HG03064 (cell line): ENCODE results near the gene CCT2.
"Not testable (repeated sequence)": the region's sequence is repeated elsewhere in the genome, so short reads cannot be mapped to it uniquely, and the experiment has no call there.

Source experiments
- ATAC-seq: cut with Tn5 transposase; IDR thresholded peaks from one replicate; pipeline ENCODE4 v1.9.1; 2021; ENCODE audit warnings: low read depth; ENCODE audit not compliant: unreplicated experiment

CCT2 gene

DNA sequence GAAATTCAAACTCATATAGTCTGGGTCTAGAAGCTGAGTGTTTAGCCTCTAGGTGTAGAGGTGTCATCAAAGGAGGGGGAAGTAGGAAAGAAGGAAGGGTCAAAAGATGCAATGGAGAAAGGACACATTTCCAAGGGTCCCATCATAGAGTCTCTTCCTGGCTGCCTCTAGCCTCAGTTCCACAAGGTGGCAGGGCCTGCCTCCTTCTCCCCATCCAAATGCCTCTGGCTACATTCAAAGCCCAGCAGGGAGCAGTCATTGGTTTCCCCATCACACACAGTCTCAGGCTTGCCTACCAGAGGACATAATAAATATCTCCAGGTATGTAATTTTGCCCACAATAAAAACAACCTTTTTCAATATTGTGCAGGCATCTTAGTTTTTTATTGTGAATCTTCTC, 2.1 kb upstream of the CCT2 start:
- no peak for ATAC-seq

DNA sequence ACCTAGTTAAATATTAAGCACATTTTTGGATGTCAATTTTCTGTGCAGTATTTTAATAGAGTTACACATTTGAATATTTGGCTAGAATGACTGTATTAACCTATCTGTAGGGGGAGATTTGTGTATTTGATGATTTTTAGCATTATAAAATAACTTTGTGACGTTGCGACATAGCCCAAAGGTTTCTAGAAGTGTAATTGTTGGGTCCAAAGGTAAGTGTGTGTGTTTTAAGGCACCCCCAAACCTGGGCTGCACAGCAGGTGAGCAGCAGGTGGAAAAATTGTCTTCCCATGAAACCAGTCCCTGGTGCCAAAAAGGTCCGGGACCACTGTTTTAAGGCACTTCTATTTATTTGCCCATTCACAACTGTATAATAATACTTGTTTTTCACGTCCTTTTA, 3.3 kb downstream of the CCT2 start:
- ATAC-seq: no peak

DNA sequence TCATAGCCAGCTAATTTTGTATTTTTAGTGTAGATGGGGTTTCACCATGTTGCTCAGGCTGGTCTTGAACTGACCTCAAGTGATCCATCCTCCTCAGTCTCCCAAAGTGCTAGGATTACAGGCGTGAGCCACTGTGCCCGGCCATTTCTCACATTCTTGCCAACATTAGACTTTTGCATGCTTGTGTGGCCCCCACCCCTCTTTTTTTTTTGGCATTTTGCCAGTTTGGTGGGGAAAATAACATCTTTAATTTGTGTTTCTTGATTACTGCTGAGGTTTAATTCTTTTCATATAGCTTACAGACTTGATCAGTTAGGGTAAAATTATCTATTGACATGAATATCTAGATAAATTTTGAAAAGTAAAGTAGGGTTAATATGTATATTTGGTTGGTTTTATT, 3.8 kb downstream of the CCT2 start:
- no peak for ATAC-seq

DNA sequence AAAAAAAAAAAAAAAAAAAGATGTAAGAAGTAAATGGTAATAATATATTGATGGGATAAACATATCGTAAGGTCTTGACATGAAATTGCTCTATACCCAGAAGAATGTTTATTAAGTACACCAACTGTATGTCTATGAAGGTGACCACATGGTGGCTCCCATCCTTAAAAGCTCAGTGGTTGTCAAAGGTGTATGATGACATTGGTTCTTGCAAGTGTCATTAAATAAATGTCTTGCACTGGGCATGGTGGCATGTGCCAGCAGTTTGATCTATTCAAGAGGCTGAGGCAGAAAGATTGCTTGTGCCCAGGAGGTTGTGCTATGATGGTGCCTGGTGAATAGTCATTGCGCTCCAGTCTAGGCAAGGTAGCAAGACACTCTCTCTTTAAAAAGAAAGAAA, 10.4 kb downstream of the CCT2 start:
- ATAC-seq: no peak

DNA sequence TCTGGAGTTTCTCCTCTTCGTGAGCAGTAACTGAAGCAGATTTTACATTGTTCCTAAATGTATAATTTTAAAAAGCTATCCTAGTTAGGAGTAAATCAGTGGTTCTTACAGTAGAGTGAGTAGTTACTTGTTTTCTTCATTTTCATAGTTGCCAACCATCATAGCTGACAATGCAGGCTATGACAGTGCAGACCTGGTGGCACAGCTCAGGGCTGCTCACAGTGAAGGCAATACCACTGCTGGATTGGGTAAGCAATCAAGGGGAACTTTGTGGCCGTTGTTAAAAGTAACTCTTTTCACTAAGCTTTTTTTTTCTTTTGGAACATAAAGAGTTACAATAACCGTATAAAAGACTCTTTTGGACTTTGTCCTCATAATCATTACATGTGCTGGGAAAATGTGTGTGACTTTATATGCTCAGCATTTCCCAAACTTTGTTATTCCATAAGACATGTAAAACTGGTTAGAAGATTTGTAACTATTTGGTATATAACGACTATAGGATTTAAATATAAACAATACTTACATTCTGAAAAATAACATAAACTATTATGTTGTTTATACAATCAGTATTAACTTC, 13.0 kb downstream of the CCT2 start:
- ATAC-seq: no peak

DNA sequence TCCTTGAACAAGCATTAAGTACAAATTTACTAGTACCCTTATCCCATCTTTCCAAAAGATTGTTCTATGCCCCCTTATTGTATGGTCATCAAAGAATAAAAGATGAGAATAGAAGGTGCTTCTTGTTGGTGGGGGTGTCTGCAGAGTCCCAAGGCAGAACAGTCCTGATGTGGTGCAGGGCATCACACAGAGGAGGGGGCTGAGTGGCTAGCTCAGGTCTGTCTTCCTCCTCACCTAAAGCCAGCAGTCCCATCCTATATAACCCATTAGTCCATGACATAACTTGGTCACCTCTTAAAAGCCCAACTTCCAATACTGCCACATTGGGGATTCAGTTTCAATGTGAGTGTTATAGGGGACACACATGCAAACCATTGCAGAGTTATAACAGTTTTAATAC, 15.5 kb downstream of the CCT2 start:
- no peak for ATAC-seq

DNA sequence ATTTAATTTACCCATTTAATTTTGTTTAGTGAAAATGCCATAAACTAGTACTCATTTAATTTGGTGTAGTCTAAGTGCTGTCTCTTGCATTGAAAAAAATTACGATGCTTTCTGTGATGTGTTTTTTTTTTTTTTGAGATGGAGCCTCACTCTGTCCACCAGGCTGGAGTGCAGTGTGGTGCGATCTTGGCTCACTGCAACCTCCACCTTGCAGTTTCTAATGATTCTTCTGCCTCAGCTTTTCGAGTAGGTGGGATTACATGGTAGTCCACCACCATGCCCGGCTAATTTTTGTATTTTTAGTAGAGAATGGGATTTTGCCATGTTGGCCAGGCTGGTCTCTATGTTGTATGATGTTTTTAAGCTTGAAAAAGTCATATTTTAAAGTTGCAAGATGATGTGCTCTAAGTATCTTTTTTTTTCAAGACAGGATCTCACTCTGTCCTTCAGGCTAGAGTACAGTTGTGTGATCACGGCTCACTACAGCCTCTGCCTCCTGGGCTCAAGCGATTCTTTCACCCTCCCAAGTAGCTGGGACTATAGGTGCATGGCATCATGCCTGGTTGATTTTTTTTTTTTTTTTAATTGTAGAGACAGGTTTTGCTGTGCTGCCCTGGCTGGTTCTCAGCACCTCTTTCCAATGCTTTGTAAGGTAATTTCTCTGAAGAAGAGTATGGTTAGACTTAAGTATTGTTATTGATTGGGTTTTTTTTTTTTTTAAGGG, 16.9 kb downstream of the CCT2 start:
- no peak for ATAC-seq

DNA sequence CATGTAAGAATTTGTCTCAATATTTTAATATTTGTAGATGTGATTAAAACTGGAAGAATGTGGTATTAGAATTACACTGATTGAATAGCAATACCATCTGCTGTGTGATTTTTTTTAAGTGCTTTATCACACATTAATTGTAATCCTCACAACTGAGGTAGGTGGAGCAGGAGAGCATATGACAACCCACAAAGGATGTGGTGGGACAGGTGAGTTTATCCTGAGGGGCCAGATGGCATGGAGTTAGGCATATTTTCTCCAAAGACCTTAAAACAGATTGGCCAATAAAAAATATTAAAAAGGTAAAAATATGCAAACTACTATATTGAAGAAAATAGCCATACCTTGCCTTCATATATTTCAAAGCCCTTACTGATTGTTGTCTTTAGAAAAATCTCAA, 17.7 kb downstream of the CCT2 start:
- ATAC-seq: no peak

DNA sequence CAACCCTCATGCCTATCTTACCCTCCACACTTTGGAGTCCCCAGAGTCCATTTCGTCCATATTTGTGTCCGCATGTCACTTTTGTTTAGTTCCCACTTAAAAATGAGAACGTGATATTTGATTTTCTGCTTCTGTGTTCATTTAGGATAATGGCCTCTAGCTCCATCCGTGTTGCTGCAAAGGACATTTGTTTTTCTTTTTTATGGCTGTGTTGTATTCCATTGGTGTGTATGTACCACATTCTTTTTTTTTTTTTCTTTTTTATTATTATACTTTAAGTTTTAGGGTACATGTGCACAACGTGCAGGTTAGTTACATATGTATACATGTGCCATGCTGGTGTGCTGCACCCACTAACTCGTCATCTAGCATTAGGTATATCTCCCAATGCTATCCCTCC, 18.3 kb downstream of the CCT2 start:
- not testable (repeated sequence) for ATAC-seq

DNA sequence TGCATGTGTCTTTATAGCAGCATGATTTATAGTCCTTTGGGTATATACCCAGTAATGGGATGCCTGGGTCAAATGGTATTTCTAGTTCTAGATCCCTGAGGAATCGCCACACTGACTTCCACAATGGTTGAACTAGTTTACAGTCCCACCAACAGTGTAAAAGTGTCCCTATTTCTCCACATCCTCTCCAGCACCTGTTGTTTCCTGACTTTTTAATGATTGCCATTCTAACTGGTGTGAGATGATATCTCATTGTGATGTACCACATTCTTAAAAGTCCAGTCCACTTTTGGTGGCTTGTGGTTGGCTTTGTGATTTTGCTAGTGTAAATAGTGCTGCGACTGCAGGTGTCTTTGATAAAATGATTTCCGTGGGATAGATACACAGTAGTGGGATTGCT, 19.0 kb downstream of the CCT2 start:
- not testable (repeated sequence) for ATAC-seq

DNA sequence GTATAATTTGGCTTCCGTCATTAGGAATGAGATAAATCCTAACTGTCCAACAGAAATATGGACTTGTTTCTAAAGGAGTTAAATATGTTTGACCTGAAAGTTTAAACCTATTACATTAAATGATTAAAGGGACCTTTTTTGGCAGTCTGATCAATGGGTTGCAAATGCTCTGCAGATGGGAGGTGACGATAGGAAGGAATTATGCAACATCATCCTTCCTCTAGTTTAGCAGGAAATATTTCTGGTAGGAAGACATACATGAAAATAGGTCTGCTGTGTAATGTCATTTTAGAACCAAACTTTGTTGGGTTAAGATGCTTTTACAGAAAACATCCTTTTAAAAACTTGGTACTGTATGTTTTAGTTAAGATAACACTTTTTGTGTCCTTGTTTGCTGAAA, 22.9 kb downstream of the CCT2 start:
- no peak for ATAC-seq

DNA sequence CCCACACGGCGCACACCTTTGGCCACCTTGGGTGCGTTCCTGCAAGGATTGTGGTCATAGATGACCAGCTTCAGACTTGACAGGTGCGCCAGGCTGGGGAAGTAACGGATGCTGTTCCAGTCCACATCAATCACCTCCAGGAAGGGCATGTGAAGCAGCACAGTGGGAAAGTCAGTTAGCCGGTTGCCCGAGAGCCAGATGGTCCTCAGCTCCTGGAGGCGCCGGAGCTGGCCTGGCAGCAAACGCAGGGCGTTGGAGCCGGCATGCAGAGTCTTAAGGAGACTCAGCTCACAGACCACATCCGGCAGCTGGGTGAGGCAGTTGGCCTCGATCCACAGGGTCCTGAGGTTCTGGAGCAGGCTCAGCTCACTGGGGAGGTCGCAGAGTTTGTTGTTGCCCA, 24.9 kb downstream of the CCT2 start:
- no peak for ATAC-seq

DNA sequence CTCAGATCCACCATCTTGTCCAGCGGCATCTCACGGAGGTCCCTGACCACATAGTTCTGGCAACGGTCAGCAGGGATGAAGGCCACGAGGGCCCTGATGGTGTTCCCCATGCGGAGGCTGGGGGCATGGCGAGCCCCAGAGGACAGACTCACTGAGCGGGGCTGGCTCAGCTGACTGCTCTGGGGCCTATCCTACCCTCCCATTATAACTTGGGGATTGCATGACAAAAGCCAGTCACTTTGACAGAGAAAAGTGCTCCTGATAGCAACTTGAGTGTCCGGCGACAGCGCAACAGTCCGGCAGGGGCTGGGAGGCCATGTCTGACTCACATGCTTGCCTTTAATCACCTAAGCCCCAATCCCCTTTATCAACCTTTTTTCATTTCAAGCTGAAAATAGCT, 25.5 kb downstream of the CCT2 start, which contains the start of gene LRRC10:
TSS of gene LRRC10 (minus strand) at position 179 of the 400 bp plus-strand sequence. CDS start at position 110, 69 bp downstream.
- no peak for ATAC-seq

DNA sequence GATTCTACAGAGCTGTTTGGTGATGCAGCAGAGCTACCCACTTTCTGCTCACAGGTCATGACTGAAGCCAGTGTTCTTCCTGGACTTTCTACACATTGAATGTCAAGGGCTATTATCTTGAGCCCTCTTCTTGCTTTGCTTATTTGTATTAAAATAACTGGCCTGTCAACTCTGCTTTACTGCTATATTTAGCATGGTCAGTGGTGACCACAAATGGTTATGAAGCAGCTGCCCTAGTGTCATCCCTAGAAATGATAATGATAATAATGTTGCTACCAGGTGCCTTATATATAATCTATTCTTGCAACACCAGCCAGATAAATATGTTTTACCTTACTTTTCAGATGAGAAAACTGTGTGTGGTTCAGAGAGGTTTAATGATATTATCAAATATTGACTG, 28.1 kb downstream of the CCT2 start:
- ATAC-seq: no peak

DNA sequence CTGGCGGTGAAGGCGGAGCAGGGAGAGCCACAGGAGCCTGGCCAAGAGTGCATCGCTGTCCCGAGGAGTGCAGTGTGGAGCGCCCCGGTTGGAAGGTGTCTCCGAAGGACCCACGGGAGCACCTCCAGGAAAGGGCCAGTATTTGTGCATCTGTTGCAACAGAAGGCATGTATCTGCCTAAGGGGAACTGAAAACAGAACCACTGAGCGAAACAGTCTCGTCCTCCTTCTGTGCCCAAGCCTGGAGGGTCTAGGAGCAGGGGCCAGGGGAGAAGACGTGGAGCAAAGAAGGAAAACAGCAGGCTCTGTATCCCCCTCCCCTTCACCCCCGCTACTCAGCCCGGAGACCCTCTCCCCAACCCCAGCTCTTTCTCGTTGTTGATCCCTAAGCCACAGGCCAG, 30.8 kb downstream of the CCT2 start:
- ATAC-seq: no peak

DNA sequence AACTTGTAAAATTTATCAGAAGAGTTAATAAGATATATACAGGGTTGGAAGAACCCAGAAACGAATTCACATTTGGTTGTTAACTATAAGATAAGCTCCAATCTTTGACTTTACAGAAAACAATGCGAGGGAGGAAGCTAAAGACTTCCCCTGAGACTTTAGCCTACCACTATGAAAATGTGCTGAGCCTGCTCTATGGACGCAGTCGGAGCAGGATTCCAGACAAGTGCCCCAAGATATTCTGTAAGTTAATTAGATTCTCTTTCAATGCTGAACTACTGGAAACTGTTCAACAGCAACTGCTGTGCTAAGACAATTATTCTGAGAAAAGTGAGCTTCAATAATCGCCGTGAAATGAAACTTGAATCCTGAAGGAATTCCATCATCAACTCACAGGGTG, 33.8 kb downstream of the CCT2 start:
- no peak for ATAC-seq

DNA sequence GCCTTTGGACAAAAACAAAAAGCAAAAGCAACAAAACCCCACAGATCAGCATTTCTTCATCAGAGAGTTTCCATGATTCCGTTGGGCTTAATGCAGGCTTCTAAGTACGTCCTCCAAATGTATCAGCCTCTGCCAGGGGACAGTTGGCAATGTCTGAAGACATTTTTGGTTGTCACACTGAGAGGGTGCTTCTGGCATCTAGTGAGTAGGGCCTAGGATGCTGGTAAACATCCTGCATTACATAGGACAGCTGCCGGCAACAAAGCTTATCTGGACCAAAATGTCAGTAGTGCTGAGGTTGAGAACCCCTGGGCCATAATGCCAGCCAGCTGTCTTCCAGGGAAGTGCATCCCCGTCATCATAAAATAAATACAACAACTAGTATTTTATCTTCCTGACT, 34.8 kb downstream of the CCT2 start:
- no peak for ATAC-seq

DNA sequence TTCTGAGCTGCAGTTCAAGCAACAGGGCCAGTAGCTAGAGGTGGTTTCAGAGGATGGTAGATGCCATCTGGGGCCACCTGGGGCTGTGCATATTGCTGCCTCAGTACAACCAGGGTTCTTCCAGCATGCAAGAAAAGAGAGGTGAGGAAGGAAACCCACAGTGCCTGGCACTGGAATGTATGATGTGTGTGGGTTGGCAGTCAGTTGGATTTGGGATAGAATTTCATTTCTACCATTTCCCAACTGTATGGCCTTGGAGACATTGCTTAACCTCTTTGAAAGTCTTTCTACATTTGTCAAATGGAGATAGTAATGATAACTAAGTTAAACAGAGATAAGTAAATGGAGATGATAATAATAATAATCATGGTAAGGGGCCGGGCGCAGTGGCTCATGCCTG, 35.7 kb downstream of the CCT2 start:
- no peak for ATAC-seq

DNA sequence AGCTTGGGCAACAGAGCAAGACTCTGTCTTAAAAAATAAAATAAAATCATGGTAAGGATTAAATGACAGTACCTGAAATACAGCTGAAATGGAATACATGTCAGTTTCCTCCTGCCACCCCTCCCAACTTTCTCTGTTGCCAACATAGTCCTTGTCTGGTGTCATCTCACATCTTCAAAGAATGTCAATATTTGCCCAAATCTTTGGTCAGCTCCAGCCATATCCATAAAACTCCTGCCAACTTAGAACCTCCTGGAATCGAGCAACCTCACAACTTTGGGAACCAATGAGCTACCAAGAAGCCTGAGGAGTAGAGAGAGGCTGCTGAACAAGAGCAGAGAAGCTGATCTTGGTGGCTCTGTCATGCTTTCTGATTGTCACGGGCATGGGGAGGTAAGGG, 36.3 kb downstream of the CCT2 start:
- no peak for ATAC-seq

DNA sequence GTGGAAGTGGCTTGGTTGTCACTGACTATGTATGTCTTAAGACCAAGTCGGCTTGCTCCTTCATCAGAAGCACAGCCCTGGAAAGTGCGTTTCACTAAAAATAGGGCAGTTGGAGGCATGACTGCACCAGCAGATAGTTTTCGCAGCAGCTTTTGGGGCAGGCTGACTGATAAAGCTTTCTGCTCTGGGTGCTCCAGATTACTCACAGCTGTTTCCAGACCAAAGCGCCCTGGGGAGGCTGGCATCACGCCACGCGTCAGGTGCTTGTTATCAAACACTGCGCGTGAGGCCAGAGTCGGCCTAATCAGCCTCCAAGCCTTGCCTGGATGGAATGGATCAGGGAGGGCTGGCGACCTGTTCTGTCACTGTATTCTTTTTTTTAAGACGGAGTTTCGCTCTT, 38.7 kb downstream of the CCT2 start:
- no peak for ATAC-seq

DNA sequence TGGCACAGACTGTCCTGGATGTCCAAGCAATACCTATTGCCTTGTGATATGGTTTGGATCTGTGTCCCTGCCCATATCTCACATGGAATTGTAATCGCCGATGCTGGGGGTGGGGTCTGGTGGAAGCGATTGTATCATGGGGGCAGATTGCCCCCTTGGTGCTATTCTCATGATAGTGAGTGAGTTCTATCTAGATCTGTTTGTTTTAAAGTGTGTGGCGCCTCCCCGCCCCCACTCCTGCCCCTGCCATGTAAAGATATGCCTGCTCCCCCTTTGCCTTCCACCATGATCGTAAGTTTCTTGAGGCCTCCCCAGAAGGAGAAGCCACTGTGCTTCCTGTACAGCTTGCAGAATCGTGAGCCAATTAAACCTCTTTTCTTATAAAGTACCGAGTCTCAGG, 42.2 kb downstream of the CCT2 start:
- no peak for ATAC-seq

DNA sequence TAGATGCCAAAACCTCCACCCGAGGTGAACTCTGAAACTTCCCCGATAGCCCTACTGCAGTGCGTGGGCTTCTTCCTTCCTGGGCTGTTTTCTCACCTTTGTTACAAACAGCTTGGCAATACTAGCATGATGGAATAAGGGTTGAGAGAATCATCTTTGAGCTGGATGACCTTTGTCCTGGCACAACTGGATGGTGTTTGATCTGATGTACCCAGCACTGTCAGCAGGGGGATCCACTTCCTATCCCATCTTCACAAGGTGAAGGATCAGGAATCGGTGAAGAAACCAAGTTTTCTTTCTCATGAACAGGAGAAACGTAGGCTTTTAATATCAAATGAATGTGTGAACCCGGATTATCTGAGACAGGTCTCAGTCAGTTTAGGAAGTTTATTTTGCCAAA, 44.9 kb downstream of the CCT2 start:
- ATAC-seq: no peak

DNA sequence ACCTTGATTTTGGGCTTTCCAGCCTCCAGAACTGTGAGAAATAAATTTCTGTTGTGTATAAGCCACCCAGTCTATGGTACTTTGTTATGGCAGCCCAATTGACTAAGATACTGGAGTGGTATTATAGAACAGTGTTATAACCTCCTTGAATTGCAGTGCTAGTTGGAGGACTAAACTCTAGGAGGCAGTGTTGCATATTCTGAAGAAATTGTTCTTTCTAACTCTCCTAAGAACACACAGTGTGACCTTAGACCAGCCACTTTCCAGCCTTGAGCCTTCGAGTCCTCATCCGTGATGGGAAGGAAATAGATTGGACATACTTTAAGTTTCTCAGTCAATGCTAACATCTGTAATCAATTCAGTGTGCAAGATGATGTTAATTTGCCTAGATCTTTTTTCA, 47.8 kb downstream of the CCT2 start:
- no peak for ATAC-seq
